IMR-90 (cell line): ENCODE measurements around the gene SLC24A3. TPM values are rescaled to one million over a fixed set of nuclear protein-coding genes. Genes with fewer than 3 reads are reported as not detected.

Experiments
- ATAC-seq: fragments of 200-7000 bp; cut with Tn5 transposase; 2 replicates; pipeline ENCODE4 v1.9.1; 2020; ENCODE audit warnings: low read depth, mild to moderate bottlenecking, moderate library complexity
- BruUV-seq: library from RNA; stranded (reverse); fragments of 400-500 nt; replicated peaks from 2 replicates; lab custom pipeline; 2021; lab: Mats Ljungman, UMichigan
- CTCF ChIA-PET: fragments of 300-600 bp; formaldehyde crosslinking; extraction: SDS; loops from one replicate; lab custom pipeline; 2021; ENCODE audit warnings: antibody characterized with exemption; lab: Yijun Ruan, JAX
- POLR2A ChIA-PET: fragments of 300-600 bp; sonication (Branson Sonifier 250); formaldehyde crosslinking; loops from one replicate; lab custom pipeline; 2022; ENCODE audit warnings: antibody characterized with exemption; ENCODE audit not compliant: unreplicated experiment; lab: Charles Lee
- DNase-seq: peaks from one replicate; pipeline ENCODE4 v3.0.0; 2013
- H2AFZ ChIP-seq: replicated peaks from 2 replicates; pipeline ENCODE3; 2013; ENCODE audit warnings: low read length, mild to moderate bottlenecking; ENCODE audit not compliant: poor library complexity
- H2AK5ac ChIP-seq: 2 replicates; pipeline ENCODE4 v1.6.1; 2013; ENCODE audit warnings: low read depth, low read length, inconsistent platforms
- H2AK9ac ChIP-seq: replicated peaks from 2 replicates; pipeline ENCODE3; 2013; ENCODE audit warnings: mild to moderate bottlenecking, low read depth, low read length, moderate library complexity; ENCODE audit not compliant: poor library complexity
- H2BK120ac ChIP-seq: 2 replicates; pipeline ENCODE4 v1.6.1; 2013; ENCODE audit warnings: low read depth, low read length, inconsistent platforms
- H2BK15ac ChIP-seq: 3 replicates; pipeline ENCODE4 v1.6.1; 2013; ENCODE audit warnings: low read depth, low read length, inconsistent platforms
- H2BK20ac ChIP-seq: 2 replicates; pipeline ENCODE4 v1.6.1; 2013; ENCODE audit warnings: low read depth, mild to moderate bottlenecking, inconsistent platforms, low read length, moderate library complexity
- H2BK5ac ChIP-seq: 2 replicates; pipeline ENCODE4 v1.6.1; 2013; ENCODE audit warnings: mild to moderate bottlenecking, low read depth, low read length, inconsistent platforms; ENCODE audit not compliant: poor library complexity, severe bottlenecking
- H3K14ac ChIP-seq: replicated peaks from 2 replicates; pipeline ENCODE4 v1.6.1; 2013; ENCODE audit warnings: low read depth, low read length, inconsistent platforms
- H3K18ac ChIP-seq: 2 replicates; pipeline ENCODE4 v1.6.1; 2013; ENCODE audit warnings: low read depth, low read length, control low read depth
- H3K23ac ChIP-seq: 2 replicates; pipeline ENCODE4 v1.6.1; 2013; ENCODE audit warnings: low read depth, low read length, inconsistent platforms
- H3K27ac ChIP-seq: 2 replicates; pipeline ENCODE4 v1.5.1; 2013; ENCODE audit warnings: mild to moderate bottlenecking, control low read depth, low read length; ENCODE audit not compliant: insufficient read depth
- H3K27me3 ChIP-seq: 2 replicates; pipeline ENCODE4 v1.6.1; 2013; ENCODE audit warnings: low read length; ENCODE audit not compliant: control insufficient read depth, insufficient read depth
- H3K36me3 ChIP-seq: 2 replicates; pipeline ENCODE4 v1.6.1; 2013; ENCODE audit warnings: low read length, mixed read lengths; ENCODE audit not compliant: control insufficient read depth, insufficient read depth
- H3K4ac ChIP-seq: 2 replicates; pipeline ENCODE4 v1.6.1; 2013; ENCODE audit warnings: low read depth, low read length, inconsistent platforms
- H3K4me1 ChIP-seq: 2 replicates; pipeline ENCODE4 v1.6.1; 2013; ENCODE audit warnings: low read length, mixed read lengths; ENCODE audit not compliant: control insufficient read depth, insufficient read depth
- H3K4me2 ChIP-seq: 2 replicates; pipeline ENCODE4 v1.6.1; 2013; ENCODE audit warnings: low read depth, mild to moderate bottlenecking, control low read depth, low read length, moderate library complexity
- H3K4me3 ChIP-seq: 2 replicates; pipeline ENCODE4 v1.5.1; 2013; ENCODE audit warnings: low read depth, mild to moderate bottlenecking, control low read depth, low read length, moderate library complexity; ENCODE audit not compliant: insufficient read depth
- H3K56ac ChIP-seq: 2 replicates; pipeline ENCODE4 v1.6.1; 2013; ENCODE audit warnings: low read length, inconsistent platforms; ENCODE audit not compliant: insufficient read depth; ENCODE audit errors: extremely low read depth
- H3K79me1 ChIP-seq, 2 experiments: 2 replicates each; pipeline ENCODE4 v1.6.1; 2013; ENCODE audit warnings: low read length in 2 of 2, inconsistent platforms in 1 of 2, low read depth in 1 of 2
- H3K9ac ChIP-seq: 2 replicates; pipeline ENCODE4 v1.6.1; 2013; ENCODE audit warnings: low read depth, low read length, control low read depth
- H3K9me1 ChIP-seq: 2 replicates; pipeline ENCODE4 v1.6.1; 2013; ENCODE audit warnings: low read length, inconsistent platforms; ENCODE audit not compliant: insufficient read depth
- H3K9me3 ChIP-seq: 2 replicates; pipeline ENCODE4 v1.6.1; 2013; ENCODE audit warnings: low read length; ENCODE audit not compliant: control insufficient read depth, insufficient read depth
- H4K20me1 ChIP-seq: 2 replicates; pipeline ENCODE4 v1.6.1; 2013; ENCODE audit warnings: low read length, inconsistent platforms; ENCODE audit not compliant: insufficient read depth
- H4K5ac ChIP-seq: 2 replicates; pipeline ENCODE4 v1.6.1; 2013; ENCODE audit warnings: mild to moderate bottlenecking, low read depth, low read length, control low read depth
- H4K8ac ChIP-seq, 2 experiments: 2 replicates each; pipeline ENCODE4 v1.6.1; 2013; ENCODE audit warnings: low read depth in 2 of 2, low read length in 2 of 2, control low read depth in 1 of 2, inconsistent platforms in 1 of 2
- H4K91ac ChIP-seq: 2 replicates; pipeline ENCODE4 v1.6.1; 2013; ENCODE audit warnings: low read depth, low read length, inconsistent platforms; ENCODE audit not compliant: insufficient read depth
- BHLHE40 ChIP-seq: fragments of 150-350 bp; IDR thresholded peaks from 2 replicates; pipeline ENCODE4 v1.6.1; 2016; ENCODE audit warnings: mild to moderate bottlenecking, low read depth, low read length
- CEBPB ChIP-seq: IDR thresholded peaks from 2 replicates; pipeline ENCODE4 v1.6.1; 2012; ENCODE audit warnings: low read depth, low read length, improper control_type of control experiment
- CHD1 ChIP-seq: IDR thresholded peaks from 2 replicates; pipeline ENCODE4 v1.6.1; 2012; ENCODE audit warnings: low read depth, low read length, improper control_type of control experiment
- FOS ChIP-seq: fragments of 150-350 bp; IDR thresholded peaks from 2 replicates; pipeline ENCODE4 v1.6.1; 2016; ENCODE audit warnings: low read depth, low read length
- MAFK ChIP-seq: IDR thresholded peaks from 2 replicates; pipeline ENCODE4 v1.6.1; 2012; ENCODE audit warnings: low read depth, low read length, improper control_type of control experiment
- MAZ ChIP-seq: IDR thresholded peaks from 2 replicates; pipeline ENCODE4 v1.6.1; 2012; ENCODE audit warnings: low read depth, mild to moderate bottlenecking, low read length, improper control_type of control experiment, moderate library complexity, borderline replicate concordance
- MXI1 ChIP-seq: IDR thresholded peaks from 2 replicates; pipeline ENCODE4 v1.6.1; 2012; ENCODE audit warnings: low read depth, mild to moderate bottlenecking, low read length, moderate library complexity, borderline replicate concordance
- NFE2L2 ChIP-seq: fragments of 150-350 bp; IDR thresholded peaks from 2 replicates; pipeline ENCODE4 v1.6.1; 2016; ENCODE audit warnings: low read depth, mild to moderate bottlenecking, low read length
- POLR2A ChIP-seq: IDR thresholded peaks from 2 replicates; pipeline ENCODE4 v1.6.1; 2012; ENCODE audit warnings: mild to moderate bottlenecking, low read depth, low read length
- RAD21 ChIP-seq: IDR thresholded peaks from 2 replicates; pipeline ENCODE4 v1.6.1; 2012; ENCODE audit warnings: low read length, improper control_type of control experiment
- RCOR1 ChIP-seq: IDR thresholded peaks from 2 replicates; pipeline ENCODE4 v1.6.1; 2012; ENCODE audit warnings: mild to moderate bottlenecking, low read length, improper control_type of control experiment; ENCODE audit not compliant: insufficient replicate concordance
- RFX5 ChIP-seq: IDR thresholded peaks from 2 replicates; pipeline ENCODE4 v1.8.0; 2012; ENCODE audit warnings: low read depth, mild to moderate bottlenecking, low read length, moderate library complexity
- SMC3 ChIP-seq: fragments of 150-350 bp; IDR thresholded peaks from 2 replicates; pipeline ENCODE4 v1.6.1; 2016; ENCODE audit warnings: low read depth, mild to moderate bottlenecking, antibody characterized with exemption, low read length, moderate library complexity
- WGBS, 2 experiments: methylation state at CpG; one replicate each; pipeline versions ENCODE4 v1.1.5 to v1.1.7; 2013; ENCODE audit warnings: missing lambda C conversion rate in 2 of 2; ENCODE audit not compliant: insufficient read length in 1 of 2; ENCODE audit errors: extremely low coverage in 2 of 2; 5-methylcytosine and 5-hydroxymethylcytosine counted together
- dilution Hi-C: fragments of 300-500 bp; cut with HindIII; formaldehyde crosslinking; loops from one replicate; pipeline ENCODE4 v1.14.3; 2018; ENCODE audit warnings: low sequenced_read_pairs; ENCODE audit not compliant: unreplicated experiment
- in situ Hi-C: fragments of 300-500 bp; cut with MboI; formaldehyde crosslinking; loops from 3 replicates; pipeline ENCODE4 v1.14.3; 2019; ENCODE audit warnings: low sequenced_read_pairs, inconsistent platforms, mixed read lengths
- intact Hi-C: fragments of 100-400 bp; cut with micrococcal nuclease; formaldehyde crosslinking; loops from 2 replicates; pipeline ENCODE4 v1.10.0; 2022
- polyA plus RNA-seq, 3 experiments: library from polyadenylated mRNA; depleted of rRNA; stranded (reverse); fragments of >200 nt; gene quantifications; 2 replicates each; pipeline ENCODE4 v1.2.3, GENCODE V29; 2012; ENCODE audit warnings: low replicate concordance in 1 of 3
- total RNA-seq: library from RNA; depleted of rRNA; stranded (reverse); fragments of >200 nt; gene quantifications from 2 replicates; pipeline ENCODE4 v1.2.3, GENCODE V29; 2012
- TF ChIP-seq, protein P1 (sequence below): fragments of 150-350 bp; IDR thresholded peaks from 2 replicates; pipeline ENCODE4 v1.6.1; 2017; ENCODE audit warnings: mild to moderate bottlenecking, antibody characterized with exemption, low read length, low read depth
- TF ChIP-seq, protein P2 (sequence below): conservative IDR thresholded peaks from 2 replicates; pipeline ENCODE4 v1.5.1; 2012; ENCODE audit warnings: mild to moderate bottlenecking, low read depth, low read length, improper control_type of control experiment
- TF ChIP-seq, protein P3 (sequence below): fragments of 150-350 bp; IDR thresholded peaks from 2 replicates; pipeline ENCODE4 v1.6.1; 2016; ENCODE audit warnings: low read depth, mild to moderate bottlenecking, low read length, moderate library complexity, borderline replicate concordance

SLC24A3 gene
- total and polyA plus RNA-seq, 2 of the 4 experiments (the other 2 are of a cell fraction): not detected

DNA sequence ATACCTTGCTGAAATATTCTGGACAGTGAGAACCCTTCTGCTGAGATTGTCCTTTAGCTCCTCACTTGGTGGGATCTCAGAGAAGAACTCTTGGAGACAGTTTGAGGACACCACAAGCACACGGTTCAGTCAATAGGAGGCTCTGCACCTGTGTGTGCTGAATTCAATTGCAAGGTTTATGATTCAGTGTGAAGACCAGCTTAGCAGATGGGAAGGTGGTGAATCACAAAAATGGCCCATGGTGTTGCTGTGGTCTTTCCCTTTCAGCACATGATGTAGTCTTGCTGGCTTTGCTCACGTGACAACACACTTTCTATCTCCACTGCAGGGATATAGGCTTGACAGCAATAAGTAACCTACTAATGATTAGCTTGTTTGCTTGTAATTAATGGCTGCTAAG, 270.3 kb downstream of the SLC24A3 start:
- Histone ChIP-seq H3K4me1 (no peaks in the 10 kb centered on the region), H3K14ac (no peak overlapping the region), H3K4me3 (no peak overlapping the region), H3K56ac (no peak overlapping the region), H3K23ac (no peak overlapping the region), H3K9me1 (no peaks in the 10 kb centered on the region), H2AK9ac (no peak overlapping the region), H3K27me3 (no peaks in the 10 kb centered on the region), H2AFZ (no peak overlapping the region), H3K18ac (no peak overlapping the region), H4K91ac (no peak overlapping the region), H2BK20ac (no peak overlapping the region), H4K5ac (no peak overlapping the region), H3K4me2 (no peak overlapping the region), H3K9ac (no peak overlapping the region), H4K20me1 (no peaks in the 10 kb centered on the region), H2AK5ac (no peak overlapping the region), H2BK5ac (no peak overlapping the region), H3K27ac (no peak overlapping the region), H2BK15ac (no peak overlapping the region), H3K9me3 (no peaks in the 10 kb centered on the region), H4K8ac (no peak overlapping the region), H2BK120ac (no peak overlapping the region), H3K4ac (no peak overlapping the region), H3K79me1 (no peaks in the 10 kb centered on the region), H3K36me3 (no peaks in the 10 kb centered on the region)
- dilution Hi-C loops: no loop called here
- WGBS, 2 experiments: no CpG with 5 or more reads among the region's 2 CpGs
- DNase-seq: no peak
- CTCF ChIA-PET: no interaction called here
- in situ Hi-C loops: no loop called here
- TF ChIP-seq FOS: no peak
- no peak for TF ChIP-seq MAZ
- no peak for TF ChIP-seq RCOR1
- TF ChIP-seq, protein P1, sequence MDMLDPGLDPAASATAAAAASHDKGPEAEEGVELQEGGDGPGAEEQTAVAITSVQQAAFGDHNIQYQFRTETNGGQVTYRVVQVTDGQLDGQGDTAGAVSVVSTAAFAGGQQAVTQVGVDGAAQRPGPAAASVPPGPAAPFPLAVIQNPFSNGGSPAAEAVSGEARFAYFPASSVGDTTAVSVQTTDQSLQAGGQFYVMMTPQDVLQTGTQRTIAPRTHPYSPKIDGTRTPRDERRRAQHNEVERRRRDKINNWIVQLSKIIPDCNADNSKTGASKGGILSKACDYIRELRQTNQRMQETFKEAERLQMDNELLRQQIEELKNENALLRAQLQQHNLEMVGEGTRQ: no peak
- TF ChIP-seq RFX5: no peak
- TF ChIP-seq CHD1: no peak
- no peak for TF ChIP-seq RAD21
- TF ChIP-seq NFE2L2: no peak
- no peak for TF ChIP-seq CEBPB
- no peak for TF ChIP-seq MXI1
- no peak for TF ChIP-seq SMC3
- TF ChIP-seq, protein P2, sequence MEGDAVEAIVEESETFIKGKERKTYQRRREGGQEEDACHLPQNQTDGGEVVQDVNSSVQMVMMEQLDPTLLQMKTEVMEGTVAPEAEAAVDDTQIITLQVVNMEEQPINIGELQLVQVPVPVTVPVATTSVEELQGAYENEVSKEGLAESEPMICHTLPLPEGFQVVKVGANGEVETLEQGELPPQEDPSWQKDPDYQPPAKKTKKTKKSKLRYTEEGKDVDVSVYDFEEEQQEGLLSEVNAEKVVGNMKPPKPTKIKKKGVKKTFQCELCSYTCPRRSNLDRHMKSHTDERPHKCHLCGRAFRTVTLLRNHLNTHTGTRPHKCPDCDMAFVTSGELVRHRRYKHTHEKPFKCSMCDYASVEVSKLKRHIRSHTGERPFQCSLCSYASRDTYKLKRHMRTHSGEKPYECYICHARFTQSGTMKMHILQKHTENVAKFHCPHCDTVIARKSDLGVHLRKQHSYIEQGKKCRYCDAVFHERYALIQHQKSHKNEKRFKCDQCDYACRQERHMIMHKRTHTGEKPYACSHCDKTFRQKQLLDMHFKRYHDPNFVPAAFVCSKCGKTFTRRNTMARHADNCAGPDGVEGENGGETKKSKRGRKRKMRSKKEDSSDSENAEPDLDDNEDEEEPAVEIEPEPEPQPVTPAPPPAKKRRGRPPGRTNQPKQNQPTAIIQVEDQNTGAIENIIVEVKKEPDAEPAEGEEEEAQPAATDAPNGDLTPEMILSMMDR: no peak
- no peak for TF ChIP-seq MAFK
- TF ChIP-seq BHLHE40: no peak
- TF ChIP-seq POLR2A: no peak
- TF ChIP-seq, protein P3, sequence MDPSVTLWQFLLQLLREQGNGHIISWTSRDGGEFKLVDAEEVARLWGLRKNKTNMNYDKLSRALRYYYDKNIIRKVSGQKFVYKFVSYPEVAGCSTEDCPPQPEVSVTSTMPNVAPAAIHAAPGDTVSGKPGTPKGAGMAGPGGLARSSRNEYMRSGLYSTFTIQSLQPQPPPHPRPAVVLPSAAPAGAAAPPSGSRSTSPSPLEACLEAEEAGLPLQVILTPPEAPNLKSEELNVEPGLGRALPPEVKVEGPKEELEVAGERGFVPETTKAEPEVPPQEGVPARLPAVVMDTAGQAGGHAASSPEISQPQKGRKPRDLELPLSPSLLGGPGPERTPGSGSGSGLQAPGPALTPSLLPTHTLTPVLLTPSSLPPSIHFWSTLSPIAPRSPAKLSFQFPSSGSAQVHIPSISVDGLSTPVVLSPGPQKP: no peak
- intact Hi-C loops: no loop called here
- no TSS peak for BruUV-seq
- no peak for ATAC-seq
- POLR2A ChIA-PET: no interaction called here
